Neutrophil (primary cell): ENCODE data around the gene GLP1R.

Experiments used
- H3K27ac ChIP-seq: fragments of 200-600 bp; sonication (generic); 2 replicates; pipeline ENCODE4 v1.5.1; 2016; ENCODE audit warnings: mild to moderate bottlenecking, moderate library complexity
- H3K27me3 ChIP-seq: fragments of 200-600 bp; sonication (generic); 2 replicates; pipeline ENCODE4 v1.6.0; 2016; ENCODE audit warnings: mild to moderate bottlenecking
- H3K36me3 ChIP-seq: fragments of 200-600 bp; sonication (generic); 2 replicates; pipeline ENCODE4 v1.5.1; 2017
- H3K4me1 ChIP-seq, 2 experiments: fragments of 200-600 bp in 1 of 2; sonication (generic) in 1 of 2; 1 replicate in 1 of 2; 2 replicates in 1 of 2; pipeline versions ENCODE4 v1.5.1 to v1.6.1; 2013 to 2016; ENCODE audit warnings: low read depth in 1 of 2, low read length in 1 of 2, mild to moderate bottlenecking in 1 of 2, moderate library complexity in 1 of 2; ENCODE audit not compliant: control insufficient read depth in 1 of 2, insufficient read depth in 1 of 2
- H3K4me3 ChIP-seq, 2 experiments: fragments of 200-600 bp in 1 of 2; sonication (generic) in 1 of 2; 1 replicate in 1 of 2; 2 replicates in 1 of 2; pipeline ENCODE4 v1.5.1; 2013 to 2016; ENCODE audit warnings: low read depth in 1 of 2, low read length in 1 of 2, mild to moderate bottlenecking in 1 of 2, moderate library complexity in 1 of 2
- H3K9me3 ChIP-seq: fragments of 200-600 bp; sonication (generic); 2 replicates; pipeline ENCODE4 v1.5.1; 2016
- TF ChIP-seq, protein P1 (sequence below): fragments of 200-600 bp; sonication (generic); IDR thresholded peaks from 2 replicates; pipeline ENCODE4 v1.5.1; 2016; ENCODE audit warnings: antibody characterized with exemption

GLP1R gene

DNA sequence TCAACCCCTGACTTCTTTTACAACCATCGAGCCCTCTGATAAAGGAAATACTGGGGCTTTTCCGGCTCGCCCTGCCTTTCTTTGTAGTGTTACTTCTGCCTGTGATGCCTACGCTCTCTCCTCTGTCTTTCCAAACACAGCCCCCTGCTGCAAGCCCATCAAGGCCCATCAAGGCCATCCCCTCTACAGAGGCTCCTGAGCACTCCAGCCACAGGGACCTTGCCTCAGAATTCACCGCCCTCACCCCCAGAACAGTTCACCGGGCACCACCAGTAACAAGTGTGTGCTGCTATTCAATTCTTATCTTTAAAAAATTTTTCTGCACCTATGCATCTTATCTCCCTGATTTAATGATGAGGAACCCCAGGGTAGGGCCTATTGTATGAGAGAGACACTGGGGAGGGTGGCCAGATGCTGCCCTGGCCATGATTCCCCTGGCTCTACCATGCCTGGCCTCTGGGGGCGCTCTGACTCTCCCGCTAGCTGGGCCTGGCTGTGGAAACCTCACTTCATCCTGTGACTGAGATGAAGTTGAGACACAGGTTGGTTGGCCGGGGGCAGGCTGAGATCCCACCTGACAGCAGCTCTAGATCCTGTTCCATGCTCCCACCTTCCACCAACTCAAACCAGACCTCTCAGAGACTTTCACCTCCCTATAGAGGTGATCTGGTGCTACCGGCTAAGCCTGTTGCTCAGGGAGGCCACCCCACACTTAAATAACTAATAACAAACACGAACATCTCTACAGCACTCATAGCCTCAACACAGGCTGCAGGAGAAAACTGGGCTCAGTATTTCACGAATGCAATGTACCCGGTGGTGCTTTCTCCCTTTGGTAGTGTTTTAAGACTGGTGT, 19.2 kb upstream of the GLP1R start:
- no peaks in the 10 kb centered on the region for H3K36me3 ChIP-seq
- no peak overlapping the region for H3K27ac ChIP-seq
- H3K4me1 ChIP-seq: no peaks in the 10 kb centered on the region
- H3K27me3 ChIP-seq: peaks cover 76% of the 10 kb centered on the region
- H3K4me3 ChIP-seq: no peak overlapping the region
- no peaks in the 10 kb centered on the region for H3K9me3 ChIP-seq
- TF ChIP-seq, protein P1, sequence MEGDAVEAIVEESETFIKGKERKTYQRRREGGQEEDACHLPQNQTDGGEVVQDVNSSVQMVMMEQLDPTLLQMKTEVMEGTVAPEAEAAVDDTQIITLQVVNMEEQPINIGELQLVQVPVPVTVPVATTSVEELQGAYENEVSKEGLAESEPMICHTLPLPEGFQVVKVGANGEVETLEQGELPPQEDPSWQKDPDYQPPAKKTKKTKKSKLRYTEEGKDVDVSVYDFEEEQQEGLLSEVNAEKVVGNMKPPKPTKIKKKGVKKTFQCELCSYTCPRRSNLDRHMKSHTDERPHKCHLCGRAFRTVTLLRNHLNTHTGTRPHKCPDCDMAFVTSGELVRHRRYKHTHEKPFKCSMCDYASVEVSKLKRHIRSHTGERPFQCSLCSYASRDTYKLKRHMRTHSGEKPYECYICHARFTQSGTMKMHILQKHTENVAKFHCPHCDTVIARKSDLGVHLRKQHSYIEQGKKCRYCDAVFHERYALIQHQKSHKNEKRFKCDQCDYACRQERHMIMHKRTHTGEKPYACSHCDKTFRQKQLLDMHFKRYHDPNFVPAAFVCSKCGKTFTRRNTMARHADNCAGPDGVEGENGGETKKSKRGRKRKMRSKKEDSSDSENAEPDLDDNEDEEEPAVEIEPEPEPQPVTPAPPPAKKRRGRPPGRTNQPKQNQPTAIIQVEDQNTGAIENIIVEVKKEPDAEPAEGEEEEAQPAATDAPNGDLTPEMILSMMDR: no peak

DNA sequence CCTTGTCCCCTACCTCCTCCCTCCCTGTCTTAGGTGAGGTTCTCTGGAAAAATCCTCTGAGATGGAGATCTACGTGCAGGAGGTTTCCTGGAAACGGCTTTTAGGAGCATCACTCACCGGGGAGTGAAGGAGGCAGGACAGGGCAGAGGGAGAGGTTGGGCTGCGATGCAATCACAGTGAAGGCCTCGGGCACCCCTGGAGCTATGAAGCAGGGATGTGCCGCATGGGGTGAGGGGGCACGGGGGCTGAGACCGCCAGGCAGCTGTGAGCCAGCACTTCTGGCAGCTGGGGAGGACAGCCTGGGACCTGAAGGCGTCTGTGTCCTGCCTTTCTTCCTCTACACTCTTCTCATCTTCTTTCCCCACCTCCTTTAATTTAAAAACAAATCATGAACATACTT, 12.9 kb upstream of the GLP1R start:
- no peak overlapping the region for H3K27ac ChIP-seq
- no peaks in the 10 kb centered on the region for H3K9me3 ChIP-seq
- H3K27me3 ChIP-seq: peaks cover 77% of the 10 kb centered on the region
- TF ChIP-seq, protein P1: no peak
- no peaks in the 10 kb centered on the region for H3K4me1 ChIP-seq
- no peak overlapping the region for H3K4me3 ChIP-seq
- H3K36me3 ChIP-seq: no peaks in the 10 kb centered on the region

DNA sequence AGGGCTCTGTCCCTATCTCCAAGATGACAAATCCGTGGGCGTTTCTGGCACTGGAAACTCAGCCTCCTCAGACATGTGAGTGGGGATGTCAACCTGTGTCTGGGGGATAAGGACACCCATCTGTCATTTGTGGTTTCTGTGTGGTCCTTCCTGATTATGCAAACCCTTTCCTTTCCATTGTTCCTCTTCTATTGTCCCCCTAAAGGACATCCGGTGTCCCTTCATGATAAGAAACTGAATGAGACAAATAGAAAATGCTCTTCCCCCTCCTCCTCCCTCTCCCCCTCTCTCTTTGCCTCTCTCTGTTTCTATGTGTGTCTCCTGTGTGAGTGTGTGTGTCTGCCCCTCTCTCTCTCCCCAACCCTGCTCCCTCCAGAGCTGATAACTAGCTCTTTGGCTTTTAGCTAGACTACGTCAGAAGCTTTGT, 11.5 kb upstream of the GLP1R start:
- H3K36me3 ChIP-seq: no peaks in the 10 kb centered on the region
- peaks cover 80% of the 10 kb centered on the region for H3K27me3 ChIP-seq

DNA sequence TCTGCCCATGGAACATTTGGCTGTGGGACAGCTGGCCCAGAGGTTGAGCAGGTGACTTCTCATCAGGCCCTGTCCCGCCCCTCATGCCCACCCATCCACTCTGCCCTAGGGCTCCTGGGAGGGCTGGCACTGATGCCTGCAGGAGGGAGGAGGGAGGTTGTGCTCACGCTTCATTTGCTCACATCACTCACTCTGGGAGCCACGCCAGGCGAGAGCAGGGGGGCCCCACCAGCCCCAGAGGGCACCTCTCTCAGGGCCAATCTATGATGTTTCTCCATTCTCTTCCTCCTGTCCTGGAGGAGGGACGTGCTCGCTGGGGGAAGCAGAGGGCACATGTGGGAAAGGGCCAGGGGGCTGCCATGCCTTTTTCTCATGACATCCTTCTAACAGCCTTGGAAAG, 10.9 kb upstream of the GLP1R start:
- Histone ChIP-seq H3K4me3 (no peak overlapping the region), H3K27ac (no peak overlapping the region), H3K4me1 (no peaks in the 10 kb centered on the region), H3K36me3 (no peaks in the 10 kb centered on the region), H3K27me3 (peaks cover 77% of the 10 kb centered on the region), H3K9me3 (no peaks in the 10 kb centered on the region)
- TF ChIP-seq, protein P1: no peak

More for the DNA sequence above, 11.5 kb upstream of the GLP1R start:
- H3K9me3 ChIP-seq: no peaks in the 10 kb centered on the region
- TF ChIP-seq, protein P1: no peak
- no peaks in the 10 kb centered on the region for H3K4me1 ChIP-seq
- H3K27ac ChIP-seq: no peak overlapping the region
- H3K4me3 ChIP-seq: no peak overlapping the region

DNA sequence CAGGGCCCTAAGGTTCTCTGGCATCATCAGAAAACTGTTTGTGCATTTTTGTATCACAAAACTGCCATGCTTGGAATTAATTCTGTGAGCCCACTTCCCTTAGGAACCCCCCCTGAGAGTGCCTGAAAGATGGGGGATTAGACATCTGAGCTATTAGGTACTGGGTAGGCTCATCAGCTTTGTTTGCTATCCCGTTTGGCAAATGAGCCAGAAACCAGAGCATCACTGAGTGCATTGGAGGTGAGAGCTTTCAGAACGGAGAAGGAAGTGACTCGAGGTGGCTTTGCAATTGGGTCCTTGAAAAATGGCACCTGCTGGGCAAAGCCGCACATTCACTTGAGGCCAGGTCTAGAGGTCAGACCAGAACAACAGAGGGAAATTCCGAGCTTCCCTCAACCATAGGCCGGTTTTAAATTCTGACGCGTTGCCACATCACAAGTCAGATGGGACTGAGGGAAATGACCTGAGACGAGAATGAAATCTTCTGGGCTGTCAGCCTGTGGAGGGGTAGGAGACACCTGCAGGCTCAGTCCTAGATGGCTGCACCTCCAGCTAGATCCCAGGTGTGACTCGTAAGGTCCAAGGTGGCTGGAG, 8.4 kb upstream of the GLP1R start:
- TF ChIP-seq, protein P1: no peak
- H3K4me3 ChIP-seq: no peak overlapping the region
- no peaks in the 10 kb centered on the region for H3K4me1 ChIP-seq
- no peak overlapping the region for H3K27ac ChIP-seq
- no peaks in the 10 kb centered on the region for H3K36me3 ChIP-seq
- H3K9me3 ChIP-seq: no peaks in the 10 kb centered on the region
- H3K27me3 ChIP-seq: peaks cover 64% of the 10 kb centered on the region
